Measurements from ENCODE around the gene KAT6B. TPM values are rescaled to one million over a fixed set of nuclear protein-coding genes. Genes with fewer than 3 reads are reported as not detected.

KAT6B gene
- total and polyA plus RNA-seq, 10 of the 15 experiments (the other 5 are each of a cell fraction or from before 2014, with no cell fraction given) = 2.7 to 22.6 (median 15.7) TPM

GRCh38 chr10:74929197-74929596, 102.8 kb downstream of the KAT6B start:
- H3K4me2 ChIP-seq (ENCODE audit: control insufficient read depth, insufficient read depth) = no peak overlapping the region
- no peak overlapping the region for H2AFZ ChIP-seq (ENCODE audit: control insufficient read depth, low read depth, low read length)
- POLR2A ChIA-PET = no interaction called here
- H3K9me3 ChIP-seq (replicated peaks; ENCODE audit: control insufficient read depth, insufficient read depth, low read length) = no peaks in the 10 kb centered on the region
- no peak overlapping the region for H3K4me3 ChIP-seq
- H3K27ac ChIP-seq (ENCODE audit: control insufficient read depth, insufficient read depth) = no peak overlapping the region
- H3K4me1 ChIP-seq (ENCODE audit: control insufficient read depth, insufficient read depth, low read length) = no peaks in the 10 kb centered on the region
- in situ Hi-C loops (cut with MboI) (no loop called here), intact Hi-C loops (cut with micrococcal nuclease; ENCODE audit: unreplicated experiment) (no loop called here)
- no peaks in the 10 kb centered on the region for H3K36me3 ChIP-seq (ENCODE audit: control insufficient read depth in 2 of 2, insufficient read depth in 2 of 2, low read length in 1 of 2)
- WGBS (ENCODE audit: insufficient coverage, insufficient replicate concordance, low lambda C conversion rate, missing lambda C conversion rate) = 97% methylated on average over 5 of the region's 5 CpGs
- CTCF ChIA-PET = interaction anchor here (0.7 to 1.5 kb wide), 2 partner anchors 10 to 247 kb away, joined by 3 to 4 read pairs; no protein-coding TSS in a partner anchor
- no peaks in the 10 kb centered on the region for H4K20me1 ChIP-seq (ENCODE audit: control insufficient read depth, insufficient read depth)
- no peak for TF ChIP-seq ZNF217 (IDR thresholded peaks at IDR 0.05)
- TF ChIP-seq MTA2 (IDR thresholded peaks at IDR 0.05; ENCODE audit: low read depth) = peak; percentile 77; the same call in 1 of the 2 replicates
- no peaks in the 10 kb centered on the region for H3K27me3 ChIP-seq (replicated peaks in 1 of 2; ENCODE audit: control insufficient read depth in 2 of 2, insufficient read depth in 2 of 2, low read length in 1 of 2)
- no peak for DNase-seq (ENCODE audit: low read depth, low spot score)
- SMC1A ChIA-PET (ENCODE audit: uncharacterized antibody, unreplicated experiment) = interaction anchor here (1.2 to 3.1 kb wide), 5 partner anchors 11 to 48 kb away, joined by 3 to 10 read pairs (median 4); no protein-coding TSS in a partner anchor
- peaks cover 4% of the 10 kb centered on the region for H3K79me2 ChIP-seq (ENCODE audit: control insufficient read depth, insufficient read depth, low read length)
- ATAC-seq = no peak
- no peak for FAIRE-seq
- no TSS peak for BruUV-seq (replicated peaks)
- no peak overlapping the region for H3K9ac ChIP-seq (ENCODE audit: control insufficient read depth, insufficient read depth, low read length)
- RAD21 ChIA-PET (ENCODE audit: unreplicated experiment) = interaction anchor here (1.2 kb wide), 1 partner anchor 42 kb away, joined by 4 read pairs; no protein-coding TSS in a partner anchor

- Histone ChIP-seq H3K4me1 (ENCODE audit: control insufficient read depth, insufficient read depth, low read length) (no peaks in the 10 kb centered on the region), H3K27me3 (replicated peaks in 1 of 2; ENCODE audit: control insufficient read depth in 2 of 2, insufficient read depth in 2 of 2, low read length in 1 of 2) (no peaks in the 10 kb centered on the region), H2AFZ (ENCODE audit: control insufficient read depth, low read depth, low read length) (no peak overlapping the region), H3K4me3 (no peak overlapping the region), H3K79me2 (ENCODE audit: control insufficient read depth, insufficient read depth, low read length) (peaks cover 6% of the 10 kb centered on the region), H3K9ac (ENCODE audit: control insufficient read depth, insufficient read depth, low read length) (no peak overlapping the region), H3K27ac (ENCODE audit: control insufficient read depth, insufficient read depth) (no peak overlapping the region), H3K36me3 (ENCODE audit: control insufficient read depth in 2 of 2, insufficient read depth in 2 of 2, low read length in 1 of 2) (no peaks in the 10 kb centered on the region), H3K9me3 (replicated peaks; ENCODE audit: control insufficient read depth, insufficient read depth, low read length) (no peaks in the 10 kb centered on the region), H4K20me1 (ENCODE audit: control insufficient read depth, insufficient read depth) (no peaks in the 10 kb centered on the region), H3K4me2 (ENCODE audit: control insufficient read depth, insufficient read depth) (no peak overlapping the region)
- no peak for FAIRE-seq
- ChIA-PET POLR2A (interaction anchor here (1.2 to 1.8 kb wide), 3 partner anchors 9 to 18 kb away, joined by 3 to 6 read pairs (median 3); no protein-coding TSS in a partner anchor), CTCF (interaction anchor here (0.9 kb wide), 1 partner anchor 9 kb away, joined by 3 read pairs; no protein-coding TSS in a partner anchor), RAD21 (ENCODE audit: unreplicated experiment) (interaction anchor here (0.8 to 1.5 kb wide), 2 partner anchors 10 to 16 kb away, joined by 3 read pairs; no protein-coding TSS in a partner anchor), SMC1A (ENCODE audit: uncharacterized antibody, unreplicated experiment) (interaction anchor here (0.8 to 3.1 kb wide), 4 partner anchors 9 to 663 kb away, joined by 3 to 10 read pairs (median 4); no protein-coding TSS in a partner anchor)
- DNase-seq (ENCODE audit: low read depth, low spot score) = no peak
- in situ Hi-C loops (cut with MboI) (no loop called here), intact Hi-C loops (cut with micrococcal nuclease; ENCODE audit: unreplicated experiment) (no loop called here)
- no peak for TF ChIP-seq HDAC2 (IDR thresholded peaks at IDR 0.05)
- TF ChIP-seq SREBF2 (IDR thresholded peaks at IDR 0.05; ENCODE audit: low read length) = no peak
- TF ChIP-seq MLLT1 (IDR thresholded peaks at IDR 0.05) = no peak
- no peak for TF ChIP-seq RCOR1 (conservative IDR thresholded peaks at IDR 0.05; ENCODE audit: low read depth, low read length)
- no peak for TF ChIP-seq PAX5 (IDR thresholded peaks at IDR 0.05; ENCODE audit: borderline replicate concordance, low read depth, low read length)
- TF ChIP-seq E2F8 (IDR thresholded peaks at IDR 0.05; ENCODE audit: low read depth, partially characterized antibody) = no peak
- TF ChIP-seq USF1 (IDR thresholded peaks at IDR 0.05; ENCODE audit: borderline replicate concordance, extremely low read length, insufficient read depth, low read depth, low read length) = no peak
- TF ChIP-seq BHLHE40 (IDR thresholded peaks at IDR 0.05; ENCODE audit: borderline replicate concordance in 1 of 2, low read depth in 2 of 2, low read length in 1 of 2) = no peak
- no peak for TF ChIP-seq MYB (IDR thresholded peaks at IDR 0.05; ENCODE audit: borderline replicate concordance, low read depth, low read length)
- no peak for TF ChIP-seq ATF7 (IDR thresholded peaks at IDR 0.05; ENCODE audit: low read depth)
- ATAC-seq = no peak
- 98% methylated on average over 3 of the region's 3 CpGs for WGBS (ENCODE audit: insufficient coverage, insufficient replicate concordance, low lambda C conversion rate, missing lambda C conversion rate)
- BruUV-seq (replicated peaks) = no TSS peak
Observed at GRCh38 chr10:74930965-74931364, 104.6 kb downstream of the KAT6B start.
